ENCODE measurements around the gene MPND. TPM values are rescaled to one million over a fixed set of nuclear protein-coding genes. Genes with fewer than 3 reads are reported as not detected.

MPND gene
- total RNA-seq, 1 donor from 2014 or later: 6.6 TPM

GRCh38 chr19:4338441-4339355 is 4.7 kb upstream of the MPND start, which contains the start of gene STAP2:
TSS of gene STAP2 (minus strand) at chr19:4338827. CDS start at chr19:4338753, 74 bp downstream.
- DNase-seq (ENCODE audit: low read depth): no peak
- TF ChIP-seq, protein P1, sequence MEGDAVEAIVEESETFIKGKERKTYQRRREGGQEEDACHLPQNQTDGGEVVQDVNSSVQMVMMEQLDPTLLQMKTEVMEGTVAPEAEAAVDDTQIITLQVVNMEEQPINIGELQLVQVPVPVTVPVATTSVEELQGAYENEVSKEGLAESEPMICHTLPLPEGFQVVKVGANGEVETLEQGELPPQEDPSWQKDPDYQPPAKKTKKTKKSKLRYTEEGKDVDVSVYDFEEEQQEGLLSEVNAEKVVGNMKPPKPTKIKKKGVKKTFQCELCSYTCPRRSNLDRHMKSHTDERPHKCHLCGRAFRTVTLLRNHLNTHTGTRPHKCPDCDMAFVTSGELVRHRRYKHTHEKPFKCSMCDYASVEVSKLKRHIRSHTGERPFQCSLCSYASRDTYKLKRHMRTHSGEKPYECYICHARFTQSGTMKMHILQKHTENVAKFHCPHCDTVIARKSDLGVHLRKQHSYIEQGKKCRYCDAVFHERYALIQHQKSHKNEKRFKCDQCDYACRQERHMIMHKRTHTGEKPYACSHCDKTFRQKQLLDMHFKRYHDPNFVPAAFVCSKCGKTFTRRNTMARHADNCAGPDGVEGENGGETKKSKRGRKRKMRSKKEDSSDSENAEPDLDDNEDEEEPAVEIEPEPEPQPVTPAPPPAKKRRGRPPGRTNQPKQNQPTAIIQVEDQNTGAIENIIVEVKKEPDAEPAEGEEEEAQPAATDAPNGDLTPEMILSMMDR (IDR thresholded peaks at IDR 0.05; ENCODE audit: insufficient read depth, low read length, poor library complexity, severe bottlenecking): no peak

GRCh38 chr19:4342314-4342614 is 1.1 kb upstream of the MPND start:
- TF ChIP-seq, protein P1 (IDR thresholded peaks at IDR 0.05; ENCODE audit: insufficient read depth, low read length, poor library complexity, severe bottlenecking): no peak
- Histone ChIP-seq H3K27me3 (ENCODE audit: control insufficient read depth, insufficient read depth, low read length) (no peaks in the 10 kb centered on the region), H3K36me3 (ENCODE audit: control insufficient read depth, insufficient read depth, low read length) (no peaks in the 10 kb centered on the region), H3K4me3 (ENCODE audit: low read depth, low read length) (peak overlapping the region; percentile 60)
- DNase-seq (ENCODE audit: low read depth): no peak

More at GRCh38 chr19:4338441-4339355, 4.7 kb upstream of the MPND start, which contains the start of gene STAP2:
- H3K4me3 ChIP-seq (ENCODE audit: low read depth, low read length): peak within 1 kb of the TSS; percentile 64
- no peaks in the 10 kb centered on the region for H3K36me3 ChIP-seq (ENCODE audit: control insufficient read depth, insufficient read depth, low read length)
- no peaks in the 10 kb centered on the region for H3K27me3 ChIP-seq (ENCODE audit: control insufficient read depth, insufficient read depth, low read length)

- TF ChIP-seq, protein P1 (IDR thresholded peaks at IDR 0.05; ENCODE audit: insufficient read depth, low read length, poor library complexity, severe bottlenecking): peak; percentile 40
These were observed 570 bp upstream of the MPND start for GRCh38 chr19:4342615-4343369.

GRCh38 chr19:4345342-4346019 is 2.1 kb downstream of the MPND start:
- no peaks in the 10 kb centered on the region for H3K27me3 ChIP-seq (ENCODE audit: control insufficient read depth, insufficient read depth, low read length)
- no peak overlapping the region for H3K4me3 ChIP-seq (ENCODE audit: low read depth, low read length)
- TF ChIP-seq, protein P1 (IDR thresholded peaks at IDR 0.05; ENCODE audit: insufficient read depth, low read length, poor library complexity, severe bottlenecking): no peak
- no peaks in the 10 kb centered on the region for H3K36me3 ChIP-seq (ENCODE audit: control insufficient read depth, insufficient read depth, low read length)
- no peak for DNase-seq (ENCODE audit: low read depth)

More at GRCh38 chr19:4342615-4343369, 570 bp upstream of the MPND start:
- Histone ChIP-seq H3K4me3 (ENCODE audit: low read depth, low read length) (peak overlapping the region; percentile 65), H3K36me3 (ENCODE audit: control insufficient read depth, insufficient read depth, low read length) (no peaks in the 10 kb centered on the region), H3K27me3 (ENCODE audit: control insufficient read depth, insufficient read depth, low read length) (no peaks in the 10 kb centered on the region)
- DNase-seq (ENCODE audit: low read depth): peak; percentile 100

- no peak for DNase-seq (ENCODE audit: low read depth)
- TF ChIP-seq, protein P1 (IDR thresholded peaks at IDR 0.05; ENCODE audit: insufficient read depth, low read length, poor library complexity, severe bottlenecking): no peak
- Histone ChIP-seq H3K27me3 (ENCODE audit: control insufficient read depth, insufficient read depth, low read length) (no peaks in the 10 kb centered on the region), H3K4me3 (ENCODE audit: low read depth, low read length) (no peak overlapping the region), H3K36me3 (ENCODE audit: control insufficient read depth, insufficient read depth, low read length) (no peaks in the 10 kb centered on the region)
These were observed 2.6 kb downstream of the MPND start for GRCh38 chr19:4346020-4346383.
